ENCODE results near the gene ADAMTS8.

GRCh38 chr11:130433357-130433756 is 4.9 kb upstream of the ADAMTS8 start:
- TF ChIP-seq CTCF (IDR thresholded peaks at IDR 0.05): no peak
- TF ChIP-seq EZH2 (IDR thresholded peaks at IDR 0.05): no peak
